Activated naive CD4-positive, alpha-beta T cell (primary cell): Measurements from ENCODE around the gene IHH.

Source experiments
- DNase-seq, 4 experiments: peaks; one replicate each; lab custom pipeline; 2025; lab: John Stamatoyannopoulos, UW

Gene IHH

GRCh38 chr2:219037783-219038499 is 22.8 kb downstream of the IHH start:
- DNase-seq = no peak

GRCh38 chr2:219035942-219036341 is 24.8 kb downstream of the IHH start:
- DNase-seq = no peak

DNA sequence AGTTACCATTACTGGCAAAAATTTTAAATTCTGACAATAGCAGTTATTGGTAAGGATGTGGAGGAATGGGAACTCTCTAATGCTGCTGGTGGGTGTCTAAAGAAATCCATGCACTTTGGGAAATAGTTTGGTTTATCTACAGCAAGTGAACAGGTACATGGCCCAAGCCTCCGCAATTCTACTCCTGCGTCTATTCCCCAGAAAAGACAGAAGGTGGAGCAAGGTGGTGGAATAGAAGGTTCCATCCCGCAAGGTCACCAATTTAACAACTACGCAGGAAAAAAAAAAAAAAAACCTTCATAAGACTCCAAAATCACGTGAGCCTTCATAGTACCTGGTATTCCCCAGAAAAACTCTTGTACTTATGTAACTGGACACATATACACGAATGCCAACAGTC is 25.9 kb downstream of the IHH start:
- no peak for DNase-seq

DNA sequence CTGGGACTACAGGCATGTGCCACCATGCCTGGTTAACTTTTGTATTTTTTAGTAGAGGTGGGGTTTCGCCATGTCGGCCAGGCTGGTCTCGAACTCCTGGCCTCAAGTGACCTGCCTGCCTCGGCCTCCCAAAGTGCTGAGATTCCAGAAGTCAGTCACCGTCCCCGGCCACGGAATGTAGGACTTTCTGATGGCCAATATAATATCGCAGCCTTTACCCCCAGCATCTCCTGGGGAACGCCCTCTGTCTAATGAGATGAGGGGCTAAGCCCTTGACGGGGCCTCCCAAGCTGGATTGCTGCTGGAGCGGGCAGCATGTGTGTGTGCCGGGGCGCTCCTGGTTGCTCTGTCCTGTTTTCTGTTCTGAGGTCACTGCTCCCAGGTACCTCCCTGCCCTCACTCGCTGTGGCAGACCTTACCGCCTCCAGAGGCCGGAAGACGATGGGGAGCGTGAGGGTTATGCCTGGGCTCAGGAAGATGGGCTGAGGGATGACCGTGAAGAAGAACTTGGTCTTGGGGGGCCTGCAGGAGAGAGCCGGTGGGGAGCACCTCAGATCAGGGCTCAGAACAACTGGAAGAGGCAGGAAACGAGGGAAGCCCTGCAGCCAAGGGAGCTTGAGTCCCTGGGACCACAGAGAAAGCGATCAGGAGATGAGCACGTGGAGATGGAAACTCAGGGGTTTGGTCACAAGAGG is 28.5 kb downstream of the IHH start:
- no peak for DNase-seq

GRCh38 chr2:219031005-219031738 is 29.5 kb downstream of the IHH start:
- no peak for DNase-seq

- no peak for DNase-seq
These were observed 30.4 kb downstream of the IHH start for GRCh38 chr2:219030177-219030940.

GRCh38 chr2:219029829-219030165 is 30.9 kb downstream of the IHH start:
- peak; percentile 47 to 67 (median 48) for DNase-seq

DNA sequence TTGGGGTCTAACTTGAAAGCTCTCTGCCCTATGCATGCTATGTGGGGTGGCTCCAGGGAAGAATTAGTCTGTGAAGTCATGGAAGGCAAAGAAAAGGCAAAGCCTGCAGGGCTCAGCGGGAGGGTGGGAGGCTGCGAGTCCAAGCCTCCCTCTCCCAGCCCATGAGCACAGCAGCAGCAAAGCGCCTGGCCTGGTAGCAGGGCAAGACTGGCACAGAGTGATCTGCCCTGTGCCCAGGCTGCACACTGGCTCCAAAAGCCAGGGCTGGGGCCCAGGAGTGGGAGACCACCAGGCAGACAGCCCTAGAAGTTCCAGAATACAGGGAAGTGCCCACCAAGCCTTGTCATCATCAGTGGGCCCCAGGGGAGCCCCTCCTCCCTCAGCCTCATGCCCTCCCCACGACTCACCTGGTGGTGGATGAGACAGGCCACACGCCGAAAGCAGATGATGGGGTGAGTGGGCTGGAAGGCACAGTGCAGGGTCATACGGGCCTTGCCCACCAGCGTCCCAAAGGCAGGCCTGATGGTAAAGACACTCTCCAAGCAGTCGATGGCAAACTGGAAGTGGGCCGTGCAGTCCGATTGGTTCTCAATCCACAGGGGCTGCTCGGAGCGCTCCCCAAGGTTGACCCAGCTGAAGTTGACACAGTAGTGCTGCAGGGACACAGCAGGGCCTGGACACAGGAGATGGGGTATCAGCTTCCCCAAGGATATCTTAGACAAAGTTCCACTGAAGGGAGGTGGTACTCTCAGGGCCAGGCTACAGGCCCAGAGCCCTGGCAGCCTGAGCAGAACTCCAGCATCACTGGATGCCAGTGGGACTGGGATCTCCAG is 31.5 kb downstream of the IHH start:
- no peak for DNase-seq

GRCh38 chr2:219028141-219028540 is 32.6 kb downstream of the IHH start:
- no peak for DNase-seq

GRCh38 chr2:219027511-219028055 is 33.1 kb downstream of the IHH start:
- DNase-seq = no peak

GRCh38 chr2:219026946-219027345 is 33.8 kb downstream of the IHH start:
- no peak for DNase-seq

DNA sequence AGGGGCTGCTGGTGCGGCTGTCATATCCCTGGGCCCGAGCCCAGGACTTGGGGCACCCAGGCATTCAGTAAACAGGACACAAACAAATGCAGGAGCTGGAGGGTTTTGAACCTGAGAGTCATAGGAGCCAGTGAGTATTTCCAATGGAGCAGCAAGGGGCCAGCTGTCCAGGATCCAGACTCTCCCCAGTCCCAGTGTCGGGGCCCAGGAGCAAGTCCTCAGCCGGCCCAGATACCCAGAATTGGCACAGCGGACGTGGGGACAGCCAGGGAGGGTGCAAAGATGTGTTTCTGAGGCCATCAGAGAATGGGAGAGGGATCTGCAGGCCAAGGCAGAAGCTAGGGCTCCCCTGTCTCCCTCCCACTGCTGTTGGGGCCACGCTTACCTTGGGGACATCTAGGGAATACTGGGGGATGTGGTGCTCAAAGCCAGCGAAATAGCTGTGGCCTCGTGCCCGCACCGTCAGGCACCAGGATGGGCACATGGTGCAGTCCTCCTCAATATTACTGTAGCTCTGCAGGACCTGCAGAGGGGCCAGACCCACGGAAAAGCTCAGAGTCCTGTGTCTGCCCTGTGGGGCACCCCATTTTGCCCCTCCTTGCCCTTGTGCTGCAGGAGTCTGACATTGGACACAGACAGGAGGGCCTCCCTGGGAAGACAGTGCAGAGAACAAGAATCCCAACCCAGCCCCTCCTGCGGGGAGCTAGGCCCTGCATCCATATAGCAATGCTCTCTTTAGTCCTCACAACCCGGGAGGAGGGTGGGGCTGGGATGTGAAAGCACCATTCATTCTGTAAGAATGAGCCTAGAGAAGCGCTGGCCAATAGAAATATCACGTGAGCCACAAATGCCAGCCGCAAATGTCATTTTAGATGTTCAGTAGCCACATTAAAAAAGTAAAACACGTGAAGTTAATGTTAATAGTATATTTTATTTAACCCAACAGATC is 34.8 kb downstream of the IHH start:
- DNase-seq = no peak

DNA sequence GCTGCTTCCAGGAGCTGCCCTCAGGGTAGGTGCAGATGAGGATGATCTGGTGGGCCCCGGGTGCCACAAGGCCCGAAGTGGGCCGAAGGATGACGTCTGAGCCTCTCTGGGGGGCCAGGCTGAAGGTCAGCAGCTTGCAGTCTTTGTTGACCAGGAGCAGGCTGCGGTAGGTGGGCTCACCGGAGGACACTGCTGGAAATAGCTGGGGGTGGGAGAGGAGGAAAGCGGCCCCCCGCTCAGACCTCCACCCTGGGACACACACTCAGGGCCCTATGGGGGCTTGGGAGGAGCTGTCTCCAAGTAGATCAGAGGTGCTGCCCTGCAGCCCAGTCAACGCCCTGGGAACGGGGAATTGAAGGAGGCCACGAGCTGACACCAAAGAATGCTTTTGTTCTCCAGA is 36.7 kb downstream of the IHH start:
- DNase-seq = no peak

GRCh38 chr2:219023045-219023605 is 37.6 kb downstream of the IHH start:
- DNase-seq = no peak

GRCh38 chr2:219022616-219023015 is 38.1 kb downstream of the IHH start:
- DNase-seq = no peak

DNA sequence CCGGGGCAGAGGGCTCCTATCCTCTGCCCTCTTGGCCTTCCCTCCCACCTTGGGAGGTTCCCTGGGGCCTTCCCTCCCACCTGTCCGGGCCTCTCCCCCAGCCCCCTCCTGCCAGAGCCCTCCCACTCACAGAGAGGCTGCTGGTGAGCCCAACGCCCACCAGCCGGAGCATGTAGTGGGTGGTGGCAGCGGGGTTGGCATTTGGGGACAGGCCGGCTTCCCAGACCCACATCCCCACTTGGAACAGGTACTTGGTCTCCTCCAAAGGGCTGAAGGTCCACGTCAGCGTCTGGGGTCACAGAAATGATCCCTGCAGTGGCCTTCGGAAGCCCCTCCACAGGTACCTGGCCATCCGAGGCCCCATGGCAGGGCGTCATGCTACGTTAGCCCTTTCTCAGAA is 38.7 kb downstream of the IHH start:
- no peak for DNase-seq

DNA sequence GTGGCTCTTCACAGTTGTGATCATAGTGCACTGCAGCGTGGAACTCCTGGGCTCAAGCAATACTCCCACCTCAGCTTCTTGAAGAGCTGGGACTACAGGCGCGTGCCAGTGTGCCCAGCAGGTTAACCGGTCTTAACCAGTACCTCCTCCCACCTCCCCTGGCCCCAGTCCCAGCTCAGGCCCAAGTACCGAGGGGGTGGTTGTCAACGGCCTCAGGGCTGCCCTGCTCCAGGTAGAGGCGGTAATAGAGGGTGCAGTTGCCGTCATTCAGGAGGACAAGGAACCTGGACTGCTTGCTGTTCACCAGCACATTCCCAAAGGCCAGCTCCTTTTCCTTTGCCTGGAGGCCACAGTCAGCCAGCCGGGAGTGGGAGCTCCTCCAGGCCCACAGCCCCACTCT is 39.1 kb downstream of the IHH start:
- DNase-seq = no peak

- DNase-seq = no peak
These were observed 39.9 kb downstream of the IHH start for GRCh38 chr2:219020604-219021365.

DNA sequence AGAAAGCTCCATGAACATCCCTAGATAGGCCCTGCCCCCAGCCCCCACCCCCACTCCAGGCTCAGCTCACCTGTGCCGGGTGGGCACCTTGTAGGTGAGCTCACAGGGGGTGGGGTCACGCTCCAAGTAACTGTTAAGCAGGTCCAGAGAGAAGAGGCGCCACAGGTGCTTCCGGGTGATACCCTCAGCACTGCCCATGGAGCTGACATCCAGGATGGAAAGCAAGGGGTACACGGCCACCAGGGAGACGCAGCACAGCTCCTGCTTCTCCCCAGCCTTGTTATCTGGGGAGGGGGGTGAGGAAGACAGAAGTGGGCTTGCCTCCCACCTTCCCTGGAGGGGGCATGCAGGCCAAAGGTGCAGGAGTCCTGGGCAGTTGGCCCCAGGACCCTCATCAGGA is 41.3 kb downstream of the IHH start:
- DNase-seq = no peak
